ENCODE measurements around the gene RABEP1. TPM values are rescaled to one million over a fixed set of nuclear protein-coding genes. Genes with fewer than 3 reads are reported as not detected.
A peak's percentile ranks its signal among the peaks of the same experiment; 100 is the strongest.

Gene RABEP1
- total RNA-seq, 1 donor from 2014 or later: 46.1 TPM

GRCh38 chr17:5413682-5414081 lies 131.6 kb downstream of the RABEP1 start:
- no peak overlapping the region for H3K4me3 Mint-ChIP-seq (ENCODE audit: unreplicated experiment)
- peaks cover 17% of the 10 kb centered on the region for H3K4me1 Mint-ChIP-seq (ENCODE audit: low read depth)
- no peaks in the 10 kb centered on the region for H3K9me3 Mint-ChIP-seq (ENCODE audit: low read depth)
- no peak for DNase-seq (ENCODE audit: low spot score)
- TF ChIP-seq, protein P1, sequence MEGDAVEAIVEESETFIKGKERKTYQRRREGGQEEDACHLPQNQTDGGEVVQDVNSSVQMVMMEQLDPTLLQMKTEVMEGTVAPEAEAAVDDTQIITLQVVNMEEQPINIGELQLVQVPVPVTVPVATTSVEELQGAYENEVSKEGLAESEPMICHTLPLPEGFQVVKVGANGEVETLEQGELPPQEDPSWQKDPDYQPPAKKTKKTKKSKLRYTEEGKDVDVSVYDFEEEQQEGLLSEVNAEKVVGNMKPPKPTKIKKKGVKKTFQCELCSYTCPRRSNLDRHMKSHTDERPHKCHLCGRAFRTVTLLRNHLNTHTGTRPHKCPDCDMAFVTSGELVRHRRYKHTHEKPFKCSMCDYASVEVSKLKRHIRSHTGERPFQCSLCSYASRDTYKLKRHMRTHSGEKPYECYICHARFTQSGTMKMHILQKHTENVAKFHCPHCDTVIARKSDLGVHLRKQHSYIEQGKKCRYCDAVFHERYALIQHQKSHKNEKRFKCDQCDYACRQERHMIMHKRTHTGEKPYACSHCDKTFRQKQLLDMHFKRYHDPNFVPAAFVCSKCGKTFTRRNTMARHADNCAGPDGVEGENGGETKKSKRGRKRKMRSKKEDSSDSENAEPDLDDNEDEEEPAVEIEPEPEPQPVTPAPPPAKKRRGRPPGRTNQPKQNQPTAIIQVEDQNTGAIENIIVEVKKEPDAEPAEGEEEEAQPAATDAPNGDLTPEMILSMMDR (IDR thresholded peaks at IDR 0.05): no peak
- no peaks in the 10 kb centered on the region for H3K27me3 Mint-ChIP-seq (ENCODE audit: low read depth)
- H3K27ac Mint-ChIP-seq (ENCODE audit: unreplicated experiment): peak overlapping the region; percentile 83
- peaks cover 18% of the 10 kb centered on the region for H3K36me3 Mint-ChIP-seq (ENCODE audit: low read depth)

- Mint-ChIP-seq H3K9me3 (ENCODE audit: low read depth) (no peaks in the 10 kb centered on the region), H3K36me3 (ENCODE audit: low read depth) (peaks cover 6% of the 10 kb centered on the region), H3K27ac (ENCODE audit: unreplicated experiment) (no peak overlapping the region), H3K27me3 (ENCODE audit: low read depth) (no peaks in the 10 kb centered on the region), H3K4me3 (ENCODE audit: unreplicated experiment) (no peak overlapping the region), H3K4me1 (ENCODE audit: low read depth) (peaks cover 37% of the 10 kb centered on the region)
- no peak for DNase-seq (ENCODE audit: low spot score)
- TF ChIP-seq, protein P1 (IDR thresholded peaks at IDR 0.05): no peak
These were observed 134.8 kb downstream of the RABEP1 start for GRCh38 chr17:5416901-5417300.

DNA sequence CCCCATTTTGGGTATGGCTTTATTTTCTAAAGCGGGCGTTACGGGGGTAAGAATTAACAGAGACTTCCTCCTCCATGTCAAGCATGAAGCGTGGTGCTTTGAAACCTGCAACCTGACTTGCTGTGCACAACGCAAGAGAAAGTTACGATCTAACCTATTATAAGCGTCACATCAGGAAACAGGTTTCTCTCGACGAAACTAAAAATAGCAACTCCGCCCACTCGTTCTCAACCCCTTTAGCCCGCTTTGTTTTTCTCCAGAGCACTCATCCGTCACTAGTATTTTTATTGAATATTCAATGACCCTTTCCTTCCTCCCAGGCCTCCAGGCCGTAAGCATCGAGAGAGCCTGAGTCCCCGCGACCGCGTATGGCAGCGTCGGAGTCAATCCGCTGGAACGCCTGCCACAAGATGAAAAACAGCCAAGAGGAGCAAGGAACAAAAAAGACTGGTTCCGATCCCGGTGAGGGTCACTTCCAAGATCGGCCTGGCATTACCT lies 136.8 kb downstream of the RABEP1 start:
- Mint-ChIP-seq H3K27me3 (ENCODE audit: low read depth) (no peaks in the 10 kb centered on the region), H3K4me3 (ENCODE audit: unreplicated experiment) (peak overlapping the region; percentile 93), H3K36me3 (ENCODE audit: low read depth) (peaks cover 6% of the 10 kb centered on the region), H3K9me3 (ENCODE audit: low read depth) (no peaks in the 10 kb centered on the region), H3K27ac (ENCODE audit: unreplicated experiment) (peak overlapping the region; percentile 99), H3K4me1 (ENCODE audit: low read depth) (peaks cover 35% of the 10 kb centered on the region)
- TF ChIP-seq, protein P1 (IDR thresholded peaks at IDR 0.05): no peak
- DNase-seq (ENCODE audit: low spot score): no peak

GRCh38 chr17:5419356-5419958 lies 137.4 kb downstream of the RABEP1 start, which contains the start of gene NUP88:
Gene NUP88 (minus strand): TSS chr17:5419662. CDS start chr17:5419650, 12 bp downstream.
- H3K27me3 Mint-ChIP-seq (ENCODE audit: low read depth): no peaks in the 10 kb centered on the region
- H3K27ac Mint-ChIP-seq (ENCODE audit: unreplicated experiment): peak within 1 kb of the TSS; percentile 99
- H3K4me1 Mint-ChIP-seq (ENCODE audit: low read depth): peaks cover 35% of the 10 kb centered on the region
- no peaks in the 10 kb centered on the region for H3K9me3 Mint-ChIP-seq (ENCODE audit: low read depth)
- TF ChIP-seq, protein P1 (IDR thresholded peaks at IDR 0.05): no peak
- H3K36me3 Mint-ChIP-seq (ENCODE audit: low read depth): peaks cover 8% of the 10 kb centered on the region
- DNase-seq (ENCODE audit: low spot score): peak; percentile 99
- peak within 1 kb of the TSS; percentile 93 for H3K4me3 Mint-ChIP-seq (ENCODE audit: unreplicated experiment)

DNA sequence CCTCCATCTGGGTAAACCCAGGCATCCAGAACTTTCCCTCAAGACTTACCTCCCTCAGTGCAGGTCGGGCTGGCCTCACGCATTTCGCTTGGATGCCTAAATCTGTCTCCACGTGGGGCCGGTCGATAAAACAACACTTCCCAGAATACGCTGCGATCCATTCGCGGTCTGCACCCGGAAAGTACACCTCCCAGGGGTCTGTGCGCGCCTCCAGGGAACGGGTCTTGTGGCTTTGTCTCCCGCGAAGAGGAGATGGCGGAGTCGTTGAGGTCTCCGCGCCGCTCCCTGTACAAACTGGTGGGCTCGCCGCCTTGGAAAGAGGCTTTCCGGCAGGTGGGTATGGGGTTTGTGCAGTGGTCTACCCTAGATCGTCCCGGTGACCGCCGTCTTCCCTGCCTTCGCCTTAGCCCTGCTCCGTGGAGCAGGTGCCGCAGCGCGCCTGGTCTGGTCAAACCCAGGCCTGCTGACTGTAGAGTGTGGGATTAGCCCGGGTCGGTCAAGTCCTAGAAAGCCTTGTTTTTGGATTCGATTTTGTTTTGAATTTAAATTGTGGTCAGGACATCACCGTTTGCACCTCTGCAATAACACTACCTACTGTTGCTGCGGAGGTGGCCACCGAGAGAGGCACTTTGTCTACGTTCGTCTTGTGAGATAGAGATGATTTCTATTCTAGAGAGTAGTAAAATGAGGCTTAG lies 138.0 kb downstream of the RABEP1 start, which contains the start of gene RPAIN:
RPAIN (plus strand) TSS at position 224 of the 695 bp plus-strand sequence; CDS start at position 253, 29 bp downstream.
- Mint-ChIP-seq H3K27me3 (ENCODE audit: low read depth) (no peaks in the 10 kb centered on the region), H3K4me1 (ENCODE audit: low read depth) (peaks cover 35% of the 10 kb centered on the region), H3K4me3 (ENCODE audit: unreplicated experiment) (peak within 1 kb of the TSS; percentile 93), H3K27ac (ENCODE audit: unreplicated experiment) (peak within 1 kb of the TSS; percentile 99), H3K9me3 (ENCODE audit: low read depth) (no peaks in the 10 kb centered on the region), H3K36me3 (ENCODE audit: low read depth) (peaks cover 10% of the 10 kb centered on the region)
- TF ChIP-seq, protein P1 (IDR thresholded peaks at IDR 0.05): no peak
- no peak for DNase-seq (ENCODE audit: low spot score)

Measured in chondrocyte (in vitro differentiated cells).